Measurements from ENCODE around the gene SPEF1. TPM values are rescaled to one million over a fixed set of nuclear protein-coding genes. Genes with fewer than 3 reads are reported as not detected.

Gene SPEF1
- polyA plus RNA-seq, 4 donors = 1.2 to 2.7 (median 2.3) TPM

- DNase-seq (ENCODE audit: low read depth in 4 of 4, low spot score in 2 of 4) = peak in 3 of 4 donors; percentile 91 to 95 (median 95)
Measured at GRCh38 chr20:3767427-3768341, 13.6 kb downstream of the SPEF1 start, which contains the start of gene ADISSP. Gene ADISSP, minus strand, starts transcription at chr20:3767753. Its CDS starts 7,653 bp downstream, at chr20:3760100.

- no peak for DNase-seq (ENCODE audit: low read depth in 4 of 4, low spot score in 2 of 4)
Measured at GRCh38 chr20:3767110-3767426, 14.2 kb downstream of the SPEF1 start.

GRCh38 chr20:3766422-3767109 lies 14.7 kb downstream of the SPEF1 start:
- DNase-seq (ENCODE audit: low read depth in 4 of 4, low spot score in 2 of 4) = no peak

GRCh38 chr20:3765171-3765882 lies 15.9 kb downstream of the SPEF1 start:
- no peak for DNase-seq (ENCODE audit: low read depth in 4 of 4, low spot score in 2 of 4)

GRCh38 chr20:3764659-3765058 lies 16.6 kb downstream of the SPEF1 start:
- DNase-seq (ENCODE audit: low read depth in 4 of 4, low spot score in 2 of 4) = no peak

- DNase-seq (ENCODE audit: low read depth in 4 of 4, low spot score in 2 of 4) = no peak
Measured at GRCh38 chr20:3763671-3764601, 17.3 kb downstream of the SPEF1 start.

- peak in 1 of 4 donors; percentile 61 for DNase-seq (ENCODE audit: low read depth in 4 of 4, low spot score in 2 of 4)
Measured at GRCh38 chr20:3760655-3761348, 20.4 kb downstream of the SPEF1 start.

- no peak for DNase-seq (ENCODE audit: low read depth in 4 of 4, low spot score in 2 of 4)
Measured at GRCh38 chr20:3759884-3760283, 21.4 kb downstream of the SPEF1 start.

- DNase-seq (ENCODE audit: low read depth in 4 of 4, low spot score in 2 of 4) = no peak
Measured at GRCh38 chr20:3759316-3759823, 21.9 kb downstream of the SPEF1 start.

GRCh38 chr20:3758566-3758965 lies 22.7 kb downstream of the SPEF1 start:
- no peak for DNase-seq (ENCODE audit: low read depth in 4 of 4, low spot score in 2 of 4)

- no peak for DNase-seq (ENCODE audit: low read depth in 4 of 4, low spot score in 2 of 4)
Measured at GRCh38 chr20:3757268-3757667, 24.0 kb downstream of the SPEF1 start.

- no peak for DNase-seq (ENCODE audit: low read depth in 4 of 4, low spot score in 2 of 4)
Measured at GRCh38 chr20:3755814-3756480, 25.3 kb downstream of the SPEF1 start.

GRCh38 chr20:3755269-3755668 lies 26.0 kb downstream of the SPEF1 start:
- DNase-seq (ENCODE audit: low read depth in 4 of 4, low spot score in 2 of 4) = no peak

- DNase-seq (ENCODE audit: low read depth in 4 of 4, low spot score in 2 of 4) = no peak
Measured at GRCh38 chr20:3754276-3754630, 27.0 kb downstream of the SPEF1 start.

- DNase-seq (ENCODE audit: low read depth in 4 of 4, low spot score in 2 of 4) = no peak
Measured at GRCh38 chr20:3753501-3754275, 27.6 kb downstream of the SPEF1 start.

- no peak for DNase-seq (ENCODE audit: low read depth in 4 of 4, low spot score in 2 of 4)
Measured at GRCh38 chr20:3753098-3753497, 28.1 kb downstream of the SPEF1 start.

GRCh38 chr20:3752386-3752759 lies 28.9 kb downstream of the SPEF1 start:
- no peak for DNase-seq (ENCODE audit: low read depth in 4 of 4, low spot score in 2 of 4)
